GM06990 (cell line): Measurements from ENCODE around the gene PAX5.

Experiments
- DNase-seq: peaks from one replicate; pipeline ENCODE4 v3.0.0-alpha.2; 2011; ENCODE audit not compliant: insufficient read length; ENCODE audit errors: extremely low read depth
- H3K27me3 ChIP-seq: replicated peaks from 2 replicates; pipeline ENCODE4 v1.6.0; 2011; ENCODE audit warnings: low read length; ENCODE audit not compliant: control insufficient read depth, insufficient read depth
- H3K36me3 ChIP-seq: 2 replicates; pipeline ENCODE4 v1.5.1; 2011; ENCODE audit warnings: low read length; ENCODE audit not compliant: control insufficient read depth, insufficient read depth
- H3K4me3 ChIP-seq: replicated peaks from 2 replicates; pipeline ENCODE4 v1.5.1; 2011; ENCODE audit warnings: low read depth, mild to moderate bottlenecking, control low read depth, low read length
- CTCF ChIP-seq: IDR thresholded peaks from 2 replicates; pipeline ENCODE4 v1.5.1; 2011; ENCODE audit warnings: low read length, control low read depth, mild to moderate bottlenecking, inconsistent platforms; ENCODE audit not compliant: insufficient read depth, poor library complexity, severe bottlenecking

PAX5 gene

GRCh38 chr9:36833954-36834353 lies 200.1 kb downstream of the PAX5 start:
- Histone ChIP-seq H3K27me3 (no peaks in the 10 kb centered on the region), H3K36me3 (peaks cover 11% of the 10 kb centered on the region), H3K4me3 (no peak overlapping the region)
- no peak for DNase-seq
- no peak for TF ChIP-seq CTCF

- TF ChIP-seq CTCF = no peak
- DNase-seq = no peak
- Histone ChIP-seq H3K4me3 (no peak overlapping the region), H3K27me3 (no peaks in the 10 kb centered on the region), H3K36me3 (peaks cover under 1% of the 10 kb centered on the region)
These were observed 201.8 kb downstream of the PAX5 start for GRCh38 chr9:36832164-36832795.

- no peaks in the 10 kb centered on the region; the same call in 1 of the 2 replicates for H3K27me3 ChIP-seq
- TF ChIP-seq CTCF = no peak
- DNase-seq = no peak
- H3K4me3 ChIP-seq = no peak overlapping the region
- no peaks in the 10 kb centered on the region; the same call in 1 of the 2 replicates for H3K36me3 ChIP-seq
These were observed 202.5 kb downstream of the PAX5 start for GRCh38 chr9:36831381-36832161.

- no peaks in the 10 kb centered on the region; the same call in 1 of the 2 replicates for H3K27me3 ChIP-seq
- no peak for TF ChIP-seq CTCF
- no peaks in the 10 kb centered on the region for H3K36me3 ChIP-seq
- no peak for DNase-seq
- H3K4me3 ChIP-seq = no peak overlapping the region
These were observed 205.5 kb downstream of the PAX5 start for GRCh38 chr9:36828611-36829013.

- TF ChIP-seq CTCF = no peak
- Histone ChIP-seq H3K36me3 (no peaks in the 10 kb centered on the region), H3K4me3 (no peak overlapping the region), H3K27me3 (peaks cover 1% of the 10 kb centered on the region)
- DNase-seq = no peak
These were observed 206.5 kb downstream of the PAX5 start for GRCh38 chr9:36827593-36827992.

- no peak for TF ChIP-seq CTCF
- DNase-seq = no peak
- no peaks in the 10 kb centered on the region for H3K36me3 ChIP-seq
- no peak overlapping the region for H3K4me3 ChIP-seq
- H3K27me3 ChIP-seq = peaks cover 2% of the 10 kb centered on the region
These were observed 207.5 kb downstream of the PAX5 start for GRCh38 chr9:36826581-36826980.
